ENCODE data around the gene MFNG. TPM values are rescaled to one million over a fixed set of nuclear protein-coding genes. Genes with fewer than 3 reads are reported as not detected.
A peak's percentile ranks its signal among the peaks of the same experiment; 100 is the strongest.
"Not testable (repeated sequence)": the region's sequence is repeated elsewhere in the genome, so short reads cannot be mapped to it uniquely, and the experiment has no call there.

The MFNG gene
- total RNA-seq, 1 donor from 2014 or later, result not detected

DNA sequence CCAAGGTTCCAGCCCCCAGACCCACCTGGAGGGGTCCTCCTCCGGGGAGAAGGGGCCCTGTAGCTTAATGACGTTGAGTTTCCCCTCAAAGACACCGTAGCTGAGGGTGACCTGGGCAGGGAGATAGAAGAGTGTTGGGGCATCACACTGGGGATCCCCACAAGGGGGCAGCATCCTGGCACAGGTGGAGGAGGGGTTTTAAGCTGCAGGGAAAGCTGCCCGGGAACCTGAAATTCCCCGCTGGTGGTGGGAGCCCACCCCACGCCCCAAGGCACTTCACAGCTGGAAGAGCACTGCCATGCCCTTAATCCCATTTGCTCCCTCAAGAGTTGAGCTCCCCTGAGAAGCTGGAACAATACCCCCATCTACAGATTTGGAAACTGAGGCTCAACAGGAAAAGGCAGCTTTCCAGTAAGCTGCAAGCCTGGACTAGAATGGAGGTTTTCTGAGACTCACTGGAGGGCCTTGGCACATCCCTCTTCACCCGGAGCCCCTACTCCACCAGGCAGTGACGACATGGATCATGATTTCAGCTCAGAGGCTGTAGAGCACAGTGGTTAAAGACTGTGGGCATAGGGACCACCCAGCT lies 13.7 kb downstream of the MFNG start:
- peak; percentile 81 for TF ChIP-seq CTCF (conservative IDR thresholded peaks at IDR 0.05; ENCODE audit: low read depth, low read length)
- H3K4me3 ChIP-seq (ENCODE audit: low read depth, low read length), result no peak overlapping the region
- DNase-seq (ENCODE audit: low read depth), result no peak

DNA sequence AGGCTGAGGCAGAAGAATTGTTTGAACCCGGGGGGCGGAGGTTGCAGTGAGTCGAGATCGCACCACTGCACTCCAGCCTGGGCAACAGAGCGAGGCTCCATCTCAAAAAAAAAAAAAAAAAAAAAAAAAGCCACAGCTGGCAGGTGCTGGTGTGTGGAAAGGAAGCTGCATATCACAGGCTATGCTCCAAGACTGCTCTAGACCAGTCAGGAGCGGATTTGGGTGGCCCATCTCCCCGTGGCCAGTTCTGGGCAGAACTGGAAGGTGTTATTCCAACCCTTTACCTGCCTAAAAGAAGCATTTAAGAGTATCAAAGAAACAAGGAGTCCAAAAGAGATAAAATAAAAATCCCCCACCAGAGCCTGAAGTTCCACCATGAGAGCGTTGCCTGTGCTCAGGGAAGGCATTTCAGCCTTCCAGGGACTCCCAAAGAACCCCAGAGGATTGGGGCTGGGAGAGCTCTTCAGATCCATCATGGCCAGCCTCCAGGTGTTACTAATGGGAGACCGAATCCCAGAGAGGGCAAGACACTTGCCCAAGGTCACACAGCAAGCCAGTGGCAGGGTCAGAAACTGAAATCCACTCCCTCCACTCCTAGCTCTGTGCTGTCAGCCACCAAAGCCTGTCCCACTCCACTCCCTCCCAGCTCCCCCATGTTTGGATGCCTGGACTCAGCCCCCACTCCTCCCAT lies 14.3 kb downstream of the MFNG start:
- no peak for TF ChIP-seq CTCF (conservative IDR thresholded peaks at IDR 0.05; ENCODE audit: low read depth, low read length)
- DNase-seq (ENCODE audit: low read depth), result no peak
- no peak overlapping the region for H3K4me3 ChIP-seq (ENCODE audit: low read depth, low read length)

GRCh38 chr22:37470087-37470445 lies 16.1 kb downstream of the MFNG start:
- no peak for TF ChIP-seq CTCF (conservative IDR thresholded peaks at IDR 0.05; ENCODE audit: low read depth, low read length)
- no peak overlapping the region for H3K4me3 ChIP-seq (ENCODE audit: low read depth, low read length)
- no peak for DNase-seq (ENCODE audit: low read depth)

- no peak for DNase-seq (ENCODE audit: low read depth)
- TF ChIP-seq CTCF (conservative IDR thresholded peaks at IDR 0.05; ENCODE audit: low read depth, low read length), result no peak
- no peak overlapping the region for H3K4me3 ChIP-seq (ENCODE audit: low read depth, low read length)
These were observed 16.6 kb downstream of the MFNG start for GRCh38 chr22:37469416-37470086.

GRCh38 chr22:37468201-37468695 lies 17.9 kb downstream of the MFNG start:
- DNase-seq (ENCODE audit: low read depth); H3K4me3 ChIP-seq (ENCODE audit: low read depth, low read length): not testable (repeated sequence)

DNA sequence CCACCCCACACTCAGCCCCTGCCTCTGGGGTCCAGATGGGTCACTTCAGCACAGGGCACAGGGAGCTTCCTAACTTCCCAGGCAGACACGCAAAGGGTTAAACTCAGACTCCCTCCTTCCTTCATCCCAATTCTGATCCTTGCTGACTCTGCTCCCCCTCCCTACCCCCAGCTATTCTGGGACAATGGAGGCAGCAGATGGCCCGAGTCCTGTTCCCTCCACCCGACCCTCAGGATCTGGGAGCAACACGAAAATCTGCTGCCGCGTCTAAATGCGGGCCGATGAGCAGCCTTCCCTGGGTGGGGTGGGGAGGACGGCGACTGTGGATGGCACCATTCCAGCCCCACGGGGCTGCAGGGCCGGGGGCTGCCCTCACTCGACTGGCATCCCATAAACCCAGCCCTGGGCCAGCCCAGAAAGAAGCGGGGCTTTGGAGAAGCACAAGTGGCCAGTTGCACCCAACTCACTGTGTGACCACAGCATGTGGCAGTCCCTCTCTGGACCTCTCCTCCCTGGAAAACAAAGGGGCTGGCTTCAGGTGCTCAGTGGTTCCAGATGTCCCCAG lies 18.7 kb downstream of the MFNG start:
- no peak for DNase-seq (ENCODE audit: low read depth)
- TF ChIP-seq CTCF (conservative IDR thresholded peaks at IDR 0.05; ENCODE audit: low read depth, low read length), result no peak
- H3K4me3 ChIP-seq (ENCODE audit: low read depth, low read length), result no peak overlapping the region

DNA sequence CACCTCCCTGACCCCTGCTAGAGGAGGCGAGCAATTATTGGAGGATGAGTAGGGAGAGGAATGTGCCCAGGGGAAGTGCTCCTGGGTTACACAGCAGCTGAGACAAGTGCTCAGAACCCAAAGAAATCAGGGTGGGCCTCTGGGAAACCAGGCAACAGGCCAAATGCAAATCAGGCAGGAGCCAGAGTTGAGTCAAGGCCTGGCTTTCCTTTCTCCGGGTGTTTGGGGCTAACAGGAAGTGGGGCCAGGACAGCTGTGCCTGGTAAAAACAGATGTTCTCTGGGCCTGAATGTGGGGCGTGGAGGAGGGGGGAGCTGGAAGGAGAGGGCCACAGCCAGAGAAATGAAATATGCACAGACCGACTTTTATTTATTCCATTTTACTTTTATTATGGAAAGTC lies 22.0 kb downstream of the MFNG start:
- H3K4me3 ChIP-seq (ENCODE audit: low read depth, low read length), result no peak overlapping the region
- DNase-seq (ENCODE audit: low read depth), result no peak
- no peak for TF ChIP-seq CTCF (conservative IDR thresholded peaks at IDR 0.05; ENCODE audit: low read depth, low read length)

All from epithelial cell of proximal tubule (primary cell).